Measurements from ENCODE around the gene SPECC1.

DNA sequence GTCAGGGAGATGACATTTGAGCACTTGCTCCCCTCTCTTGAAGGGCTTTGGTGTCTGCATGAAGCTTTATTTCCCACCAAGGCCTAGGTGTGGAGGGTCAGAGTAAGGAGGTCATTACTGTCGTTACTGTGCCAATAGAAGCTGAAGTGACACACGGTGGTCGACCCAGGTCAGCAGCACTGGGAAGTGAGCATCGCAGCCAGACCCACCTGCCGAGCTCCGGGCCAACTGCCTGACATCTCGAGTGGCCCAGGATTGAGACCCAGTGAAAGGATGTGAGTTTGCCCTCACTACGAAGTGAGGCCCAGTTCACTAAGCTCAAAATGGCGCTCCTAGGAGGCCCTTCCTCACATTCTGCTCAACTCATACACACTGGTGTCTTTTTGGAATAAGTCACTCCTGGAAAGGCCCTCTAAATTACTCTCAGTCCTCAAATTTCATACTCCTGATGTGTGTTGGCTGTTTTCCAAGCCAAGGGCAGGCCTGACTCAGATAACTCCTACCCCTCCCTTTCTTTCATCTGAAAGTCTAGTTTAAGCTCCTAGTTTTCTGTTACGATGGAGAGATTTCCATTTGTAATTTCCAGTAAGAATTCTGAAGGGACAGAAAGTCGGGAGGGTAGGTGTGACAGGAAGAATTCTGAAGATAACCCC, 257.8 kb downstream of the SPECC1 start:
- no peak for TF ChIP-seq SUZ12 (IDR thresholded peaks at IDR 0.05)
- no peak for TF ChIP-seq SP1 (IDR thresholded peaks at IDR 0.05)

Data from HEK293T (cell line).